Measurements from ENCODE around the gene RAMACL. TPM values are rescaled to one million over a fixed set of nuclear protein-coding genes. Genes with fewer than 3 reads are reported as not detected.
A peak's percentile ranks its signal among the peaks of the same experiment; 100 is the strongest.

The RAMACL gene
- total RNA-seq, 1 experiment from 2014 or later, result 0.28 TPM

DNA sequence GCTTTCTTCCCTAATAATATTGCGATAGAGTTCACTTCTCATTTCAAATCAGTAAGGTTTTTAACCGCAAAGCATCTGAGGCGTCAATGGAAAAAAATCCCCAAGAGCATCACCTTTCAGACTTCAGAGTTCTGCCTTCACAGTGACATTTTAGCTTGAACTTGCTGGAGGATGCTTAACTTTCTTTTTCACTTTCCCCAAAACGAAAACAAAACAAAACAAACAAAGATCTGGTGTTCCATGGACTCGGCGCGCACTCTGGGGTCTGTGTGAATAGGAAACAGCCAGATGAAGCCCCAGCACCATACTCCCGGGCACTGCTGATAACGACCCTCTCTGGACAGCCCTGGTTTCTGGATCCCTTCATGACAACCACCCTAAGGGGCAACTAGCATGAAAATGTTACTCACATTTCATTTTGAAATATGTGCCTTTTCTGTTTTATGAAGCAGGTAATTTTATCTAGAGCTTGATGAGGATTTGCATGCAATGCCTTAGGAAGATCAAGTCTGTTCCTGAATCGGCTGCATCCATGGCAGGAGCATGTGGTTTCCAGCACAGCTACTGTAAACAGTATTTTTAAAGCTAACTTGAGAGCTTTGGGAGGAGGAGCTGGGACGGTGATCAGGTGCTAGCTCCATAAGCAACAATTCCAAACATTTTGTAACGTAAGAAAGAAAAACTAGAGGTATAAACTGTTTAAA, 44.5 kb downstream of the RAMACL start:
- H3K4ac ChIP-seq (ENCODE audit: low read depth, low read length), result no peak overlapping the region
- no peak overlapping the region for H3K14ac ChIP-seq (ENCODE audit: insufficient read depth, low read length)
- no peak overlapping the region for H2AFZ ChIP-seq (ENCODE audit: low read length)
- no peak overlapping the region for H2BK12ac ChIP-seq (ENCODE audit: insufficient read length, low read depth, low read length)
- H3K79me1 ChIP-seq (ENCODE audit: insufficient read depth, low read depth, low read length, poor library complexity, severe bottlenecking), result no peaks in the 10 kb centered on the region
- H3K79me2 ChIP-seq (ENCODE audit: insufficient read depth, low read length), result no peaks in the 10 kb centered on the region; the same call in 1 of the 2 replicates
- peaks cover 0 to 2% (median 0%) of the 10 kb centered on the region in 3 experiments; a peak in 3 of 7 replicates for H3K36me3 Mint-ChIP-seq (ENCODE audit: insufficient read depth in 1 of 3, low read depth in 3 of 3)
- no peak overlapping the region for H4K8ac ChIP-seq (replicated peaks; ENCODE audit: insufficient read length, low read depth, low read length)
- H3K27me3 Mint-ChIP-seq (ENCODE audit: low read depth), result no peaks in the 10 kb centered on the region; the same call in 1 of the 2 replicates
- H3K4me1 Mint-ChIP-seq, result peaks cover 38 to 43% of the 10 kb centered on the region in 2 experiments
- no CpG with 5 or more reads among the region's 12 CpGs for WGBS (ENCODE audit: extremely low coverage, insufficient read length, low lambda C conversion rate)
- TF ChIP-seq, protein P1, sequence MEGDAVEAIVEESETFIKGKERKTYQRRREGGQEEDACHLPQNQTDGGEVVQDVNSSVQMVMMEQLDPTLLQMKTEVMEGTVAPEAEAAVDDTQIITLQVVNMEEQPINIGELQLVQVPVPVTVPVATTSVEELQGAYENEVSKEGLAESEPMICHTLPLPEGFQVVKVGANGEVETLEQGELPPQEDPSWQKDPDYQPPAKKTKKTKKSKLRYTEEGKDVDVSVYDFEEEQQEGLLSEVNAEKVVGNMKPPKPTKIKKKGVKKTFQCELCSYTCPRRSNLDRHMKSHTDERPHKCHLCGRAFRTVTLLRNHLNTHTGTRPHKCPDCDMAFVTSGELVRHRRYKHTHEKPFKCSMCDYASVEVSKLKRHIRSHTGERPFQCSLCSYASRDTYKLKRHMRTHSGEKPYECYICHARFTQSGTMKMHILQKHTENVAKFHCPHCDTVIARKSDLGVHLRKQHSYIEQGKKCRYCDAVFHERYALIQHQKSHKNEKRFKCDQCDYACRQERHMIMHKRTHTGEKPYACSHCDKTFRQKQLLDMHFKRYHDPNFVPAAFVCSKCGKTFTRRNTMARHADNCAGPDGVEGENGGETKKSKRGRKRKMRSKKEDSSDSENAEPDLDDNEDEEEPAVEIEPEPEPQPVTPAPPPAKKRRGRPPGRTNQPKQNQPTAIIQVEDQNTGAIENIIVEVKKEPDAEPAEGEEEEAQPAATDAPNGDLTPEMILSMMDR (conservative IDR thresholded peaks at IDR 0.05), result no peak
- no peak overlapping the region for H3K9ac ChIP-seq (ENCODE audit: extremely low read depth, insufficient read length, low read length)
- no peak overlapping the region for H3K56ac ChIP-seq (ENCODE audit: insufficient read length, low read depth, low read length)
- H4K5ac ChIP-seq (ENCODE audit: insufficient read length, low read depth, low read length), result no peak overlapping the region
- no peak overlapping the region for H3K4me3 Mint-ChIP-seq
- H3K18ac ChIP-seq (ENCODE audit: insufficient read length, low read depth, low read length), result no peak overlapping the region
- H3K27ac ChIP-seq (ENCODE audit: insufficient read length, low read depth, low read length), result no peak overlapping the region
- H2AK5ac ChIP-seq (ENCODE audit: insufficient read length, low read length), result peak overlapping the region; percentile 75
- DNase-seq, result no peak
- no peaks in the 10 kb centered on the region for H3K9me3 Mint-ChIP-seq
- H4K20me1 ChIP-seq (ENCODE audit: control insufficient read depth, insufficient read depth, insufficient read length), result no peaks in the 10 kb centered on the region
- no peak overlapping the region for H3K4me2 ChIP-seq (ENCODE audit: insufficient read depth, insufficient read length, low read length)
- H3T11ph ChIP-seq (ENCODE audit: low read length), result no peak overlapping the region
- H3K23me2 ChIP-seq (ENCODE audit: insufficient read length, low read depth, low read length, poor library complexity, severe bottlenecking), result no peaks in the 10 kb centered on the region
- H2BK20ac ChIP-seq (ENCODE audit: low read depth, low read length, poor library complexity, severe bottlenecking), result no peak overlapping the region
- H2BK5ac ChIP-seq (ENCODE audit: insufficient read length, low read length), result no peak overlapping the region
- H3K9me3 ChIP-seq (ENCODE audit: control insufficient read depth, low read depth, low read length), result no peaks in the 10 kb centered on the region
- H3K27ac Mint-ChIP-seq, result peak overlapping the region in 2 of 3 experiments; percentile 7 to 50; a peak in 3 of 7 replicates
- no peak overlapping the region for H4K91ac ChIP-seq (ENCODE audit: insufficient read length, low read depth, low read length)
- H2BK15ac ChIP-seq (ENCODE audit: low read depth, low read length), result no peak overlapping the region
- no peaks in the 10 kb centered on the region for H3K27me3 ChIP-seq (ENCODE audit: insufficient read depth, low read length)
- H3K23ac ChIP-seq (ENCODE audit: insufficient read length, low read depth, low read length), result no peak overlapping the region
- H2BK120ac ChIP-seq (ENCODE audit: low read depth, low read length, poor library complexity, severe bottlenecking), result no peak overlapping the region
- H3K4me1 ChIP-seq (ENCODE audit: insufficient read depth, low read length), result peaks cover 10% of the 10 kb centered on the region

Data from H9 (cell line).